Muscle of leg (tissue), 11 donors: Measurements from ENCODE around the gene TEX48. TPM values are rescaled to one million over a fixed set of nuclear protein-coding genes. Genes with fewer than 3 reads are reported as not detected.

Experiments
- DNase-seq: peaks from one replicate; pipeline ENCODE4 v3.0.0; 2013
- H3K27ac ChIP-seq: one replicate; pipeline ENCODE4 v1.5.1; 2013; ENCODE audit warnings: mild to moderate bottlenecking, low read length, control low read depth
- H3K27me3 ChIP-seq: one replicate; pipeline ENCODE4 v1.6.1; 2013; ENCODE audit warnings: low read length; ENCODE audit not compliant: control insufficient read depth, insufficient read depth
- H3K36me3 ChIP-seq: one replicate; pipeline ENCODE4 v1.6.1; 2013; ENCODE audit warnings: low read length; ENCODE audit not compliant: control insufficient read depth, insufficient read depth
- H3K4me1 ChIP-seq: one replicate; pipeline ENCODE4 v1.6.1; 2013; ENCODE audit warnings: low read length; ENCODE audit not compliant: control insufficient read depth, insufficient read depth
- H3K4me3 ChIP-seq: one replicate; pipeline ENCODE4 v1.5.1; 2013; ENCODE audit warnings: low read length, control low read depth
- H3K9me3 ChIP-seq: replicated peaks from 2 replicates; pipeline ENCODE4 v1.6.1; 2013; ENCODE audit warnings: low read depth, low read length; ENCODE audit not compliant: control insufficient read depth
- WGBS: methylation state at CpG from one replicate; pipeline ENCODE4 v1.1.5; 2013; ENCODE audit warnings: missing lambda C conversion rate; ENCODE audit not compliant: insufficient coverage; 5-methylcytosine and 5-hydroxymethylcytosine counted together
- polyA plus RNA-seq, 8 donors: library from polyadenylated mRNA; unstranded; fragments of 120-200 nt; gene quantifications; one replicate each; pipeline versions ENCODE4 v1.2.1 to v1.2.3, GENCODE V29; 2013; ENCODE audit warnings: inconsistent platforms in 1 of 8, low replicate concordance in 1 of 8; ENCODE audit not compliant: insufficient read length in 8 of 8, insufficient read depth in 1 of 8
- total RNA-seq: library from RNA; stranded (reverse); fragments of 120-200 nt; gene quantifications from one replicate; pipeline ENCODE4 v1.2.4, GENCODE V29; 2013

TEX48 gene
- total and polyA plus RNA-seq, 9 donors = not detected

DNA sequence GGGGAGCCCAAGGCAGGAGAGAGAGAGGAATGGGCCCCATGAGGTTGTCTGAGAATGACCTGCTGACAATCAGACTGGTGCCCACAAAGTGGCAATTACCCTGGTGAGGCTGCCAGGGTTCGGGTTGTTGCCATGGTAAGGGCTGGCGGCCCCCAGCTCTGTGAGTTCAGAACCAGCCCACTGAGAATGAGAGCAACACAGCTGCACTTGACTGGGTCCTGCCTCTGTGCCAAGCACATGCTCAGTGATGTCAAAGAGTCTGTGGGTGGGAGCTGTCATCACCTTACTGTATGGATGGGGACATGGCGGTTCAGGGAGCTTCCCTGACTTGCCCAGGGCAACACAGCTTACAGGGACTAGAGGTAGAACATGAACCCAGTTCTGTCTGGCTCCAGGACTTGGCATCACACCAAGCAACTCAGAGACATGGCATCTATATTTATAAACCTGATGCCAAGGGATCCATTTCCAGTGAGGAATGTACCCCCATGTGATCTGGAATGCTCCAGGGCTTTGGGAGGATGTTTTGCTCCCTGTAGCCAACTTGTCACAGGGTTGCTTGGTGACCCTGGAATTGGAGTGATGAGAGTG lies 38.2 kb upstream of the TEX48 start:
- DNase-seq = peak; percentile 53
- Histone ChIP-seq H3K4me3 (no peak overlapping the region), H3K36me3 (no peaks in the 10 kb centered on the region), H3K27me3 (peaks cover 2% of the 10 kb centered on the region), H3K27ac (no peak overlapping the region), H3K4me1 (peaks cover 27% of the 10 kb centered on the region), H3K9me3 (peaks cover 2% of the 10 kb centered on the region)
- WGBS = 88% methylated on average over 2 of the region's 3 CpGs

DNA sequence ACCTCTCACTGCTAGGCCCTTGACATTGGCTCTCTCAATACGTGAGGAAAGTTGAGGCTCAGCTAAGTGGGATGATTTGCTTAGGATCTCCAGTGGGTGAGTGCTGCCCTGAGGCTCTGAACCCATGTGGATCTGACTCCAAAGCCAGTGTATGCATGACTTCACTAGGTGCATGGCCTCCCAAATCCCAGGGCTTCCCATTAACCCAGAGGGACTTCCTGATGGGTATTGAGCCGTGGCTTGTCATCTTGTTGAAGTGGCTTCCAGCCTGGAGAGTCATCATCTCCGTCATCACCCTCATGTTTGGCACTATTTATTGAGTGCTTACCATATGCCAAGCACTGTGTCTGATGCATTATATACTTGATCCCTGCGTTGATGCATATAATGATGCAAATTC lies 37.3 kb upstream of the TEX48 start:
- 92% methylated on average over 4 of the region's 4 CpGs for WGBS
- H3K36me3 ChIP-seq = no peaks in the 10 kb centered on the region
- H3K27me3 ChIP-seq = peaks cover 2% of the 10 kb centered on the region

DNA sequence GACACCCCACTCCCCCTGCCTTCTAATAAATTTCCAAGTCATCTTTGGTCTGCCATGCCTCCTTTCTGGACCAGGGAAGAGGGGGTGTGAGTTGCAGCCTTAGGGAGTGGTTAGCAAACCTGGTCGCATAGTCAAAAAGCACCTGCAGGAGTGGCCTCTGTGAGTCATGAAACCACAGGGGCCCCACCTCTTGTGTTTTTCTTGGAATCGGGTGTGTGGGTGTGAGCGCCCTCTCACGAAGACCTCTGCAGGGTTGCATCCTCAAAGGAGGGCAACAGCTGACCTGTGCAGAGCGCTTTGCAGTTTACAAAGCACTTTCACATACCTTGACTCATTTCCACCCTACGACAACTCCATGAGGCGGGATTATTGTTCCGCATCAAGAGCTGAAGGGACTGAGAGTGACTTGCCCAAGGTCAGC lies 36.8 kb upstream of the TEX48 start:
- no peak overlapping the region for H3K27ac ChIP-seq
- WGBS = 82% methylated on average over 8 of the region's 8 CpGs
- peaks cover 2% of the 10 kb centered on the region for H3K27me3 ChIP-seq
- no peak overlapping the region for H3K4me3 ChIP-seq
- peaks cover 2% of the 10 kb centered on the region for H3K9me3 ChIP-seq
- no peaks in the 10 kb centered on the region for H3K36me3 ChIP-seq
- DNase-seq = no peak
- peaks cover 27% of the 10 kb centered on the region for H3K4me1 ChIP-seq

More for the DNA sequence above, 37.3 kb upstream of the TEX48 start:
- H3K4me1 ChIP-seq = peaks cover 27% of the 10 kb centered on the region
- DNase-seq = no peak
- H3K9me3 ChIP-seq = peaks cover 2% of the 10 kb centered on the region
- H3K4me3 ChIP-seq = no peak overlapping the region
- no peak overlapping the region for H3K27ac ChIP-seq

DNA sequence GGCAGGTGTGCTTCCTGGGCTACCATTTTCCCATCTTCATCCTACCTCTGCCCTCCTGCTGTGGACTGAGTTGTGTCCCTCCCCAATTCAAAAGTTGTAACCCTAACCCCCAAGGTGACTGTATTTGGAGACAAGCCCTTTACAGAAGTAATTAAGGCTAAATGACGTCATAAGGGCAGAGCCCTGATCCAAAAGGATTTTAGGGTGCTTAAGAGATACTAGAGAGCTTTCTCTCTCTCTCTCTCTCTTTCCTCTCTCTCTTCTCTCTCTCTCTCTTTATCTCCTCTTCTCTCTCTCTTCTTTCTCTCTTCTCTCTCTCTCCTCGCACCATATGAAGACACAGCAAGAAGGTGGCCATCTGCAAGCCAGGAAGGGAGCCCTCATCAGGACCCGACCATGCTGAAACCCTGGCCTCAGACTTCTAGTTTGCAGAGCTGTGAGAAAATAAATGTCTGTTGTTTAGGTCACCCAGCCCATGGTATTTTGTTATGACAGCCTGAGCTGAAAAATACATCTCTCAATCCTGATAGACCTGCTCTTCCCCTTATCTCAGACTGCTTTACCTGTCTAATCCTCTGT lies 36.0 kb upstream of the TEX48 start:
- Histone ChIP-seq H3K36me3 (no peaks in the 10 kb centered on the region), H3K4me3 (no peak overlapping the region), H3K4me1 (peaks cover 21% of the 10 kb centered on the region), H3K27ac (no peak overlapping the region), H3K27me3 (peaks cover 2% of the 10 kb centered on the region), H3K9me3 (peaks cover 2% of the 10 kb centered on the region)
- no peak for DNase-seq
- WGBS = 80% methylated on average over 2 of the region's 3 CpGs

GRCh38 chr9:114709636-114710035 lies 27.6 kb upstream of the TEX48 start:
- WGBS = no CpG with 5 or more reads among the region's 1 CpG
- H3K36me3 ChIP-seq = no peaks in the 10 kb centered on the region

DNA sequence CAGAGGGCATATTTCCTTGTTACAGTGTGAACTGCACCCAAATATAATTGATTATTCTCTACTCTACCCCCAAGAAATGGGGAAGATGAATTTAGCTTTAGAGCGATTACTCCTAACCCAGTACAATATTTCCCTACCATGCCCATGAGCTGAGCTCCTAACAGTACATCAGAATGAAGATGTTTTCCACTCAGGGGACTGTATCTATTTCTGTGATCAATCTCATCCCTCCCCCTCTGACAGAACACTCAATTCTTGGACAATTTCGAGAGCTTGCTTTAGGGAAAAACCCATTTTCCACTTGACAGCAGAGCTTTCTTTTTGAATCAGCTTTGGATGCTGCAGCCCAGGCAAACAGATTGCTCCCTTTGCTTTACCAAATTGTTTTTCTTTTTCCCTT lies 24.7 kb upstream of the TEX48 start:
- H3K4me3 ChIP-seq = no peak overlapping the region
- no peaks in the 10 kb centered on the region for H3K36me3 ChIP-seq
- 91% methylated on average over 1 of the region's 2 CpGs for WGBS
- no peak overlapping the region for H3K27ac ChIP-seq
- no peaks in the 10 kb centered on the region for H3K27me3 ChIP-seq
- H3K4me1 ChIP-seq = no peaks in the 10 kb centered on the region
- no peaks in the 10 kb centered on the region for H3K9me3 ChIP-seq
- no peak for DNase-seq

More at GRCh38 chr9:114709636-114710035, 27.6 kb upstream of the TEX48 start:
- Histone ChIP-seq H3K4me3 (no peak overlapping the region), H3K27me3 (no peaks in the 10 kb centered on the region), H3K27ac (no peak overlapping the region), H3K9me3 (no peaks in the 10 kb centered on the region), H3K4me1 (no peaks in the 10 kb centered on the region)
- no peak for DNase-seq

DNA sequence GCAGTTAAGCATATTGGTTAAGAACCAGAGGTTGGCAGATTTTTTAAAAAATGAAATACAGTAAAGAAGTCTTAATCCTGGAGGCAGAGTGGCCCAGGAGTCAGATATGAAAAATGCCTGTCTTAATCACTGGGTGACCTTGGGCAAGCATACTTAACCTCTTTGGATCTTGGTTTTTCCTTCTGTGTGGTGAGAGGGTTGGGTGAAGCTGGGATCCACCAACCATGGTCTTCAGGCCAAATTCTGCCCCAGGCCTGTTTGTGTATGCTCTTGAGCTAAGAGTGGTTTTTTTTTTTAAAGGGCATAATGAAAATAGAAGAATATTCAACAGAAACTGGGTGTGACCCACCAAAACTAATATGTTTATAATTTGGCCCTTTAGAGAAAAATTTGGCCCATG lies 20.0 kb upstream of the TEX48 start:
- Histone ChIP-seq H3K9me3 (no peaks in the 10 kb centered on the region), H3K4me1 (no peaks in the 10 kb centered on the region), H3K27me3 (no peaks in the 10 kb centered on the region), H3K36me3 (no peaks in the 10 kb centered on the region), H3K4me3 (no peak overlapping the region), H3K27ac (no peak overlapping the region)
- no peak for DNase-seq

DNA sequence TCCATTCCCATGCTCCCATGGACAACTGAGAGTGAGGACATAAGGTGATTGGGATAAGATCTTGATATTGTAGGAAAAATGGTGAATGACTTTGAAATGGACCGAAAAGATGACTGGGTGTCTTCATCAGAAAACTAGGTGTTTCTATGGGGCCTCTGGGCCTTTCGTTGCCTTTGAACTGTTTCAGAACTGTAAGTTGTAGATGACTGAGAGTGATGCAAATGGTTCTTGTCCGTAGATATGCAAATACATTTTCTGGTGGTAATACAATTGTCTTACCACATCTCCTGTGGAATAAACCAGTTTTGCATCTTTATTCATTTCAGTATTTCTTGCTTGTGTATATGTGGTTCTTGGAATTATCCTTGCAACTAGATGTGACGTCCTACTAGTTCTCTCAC lies 16.0 kb upstream of the TEX48 start:
- WGBS = 90% methylated on average over 2 of the region's 4 CpGs
- Histone ChIP-seq H3K27me3 (no peaks in the 10 kb centered on the region), H3K4me3 (no peak overlapping the region), H3K27ac (no peak overlapping the region), H3K4me1 (no peaks in the 10 kb centered on the region), H3K9me3 (no peaks in the 10 kb centered on the region), H3K36me3 (no peaks in the 10 kb centered on the region)
- DNase-seq = no peak

DNA sequence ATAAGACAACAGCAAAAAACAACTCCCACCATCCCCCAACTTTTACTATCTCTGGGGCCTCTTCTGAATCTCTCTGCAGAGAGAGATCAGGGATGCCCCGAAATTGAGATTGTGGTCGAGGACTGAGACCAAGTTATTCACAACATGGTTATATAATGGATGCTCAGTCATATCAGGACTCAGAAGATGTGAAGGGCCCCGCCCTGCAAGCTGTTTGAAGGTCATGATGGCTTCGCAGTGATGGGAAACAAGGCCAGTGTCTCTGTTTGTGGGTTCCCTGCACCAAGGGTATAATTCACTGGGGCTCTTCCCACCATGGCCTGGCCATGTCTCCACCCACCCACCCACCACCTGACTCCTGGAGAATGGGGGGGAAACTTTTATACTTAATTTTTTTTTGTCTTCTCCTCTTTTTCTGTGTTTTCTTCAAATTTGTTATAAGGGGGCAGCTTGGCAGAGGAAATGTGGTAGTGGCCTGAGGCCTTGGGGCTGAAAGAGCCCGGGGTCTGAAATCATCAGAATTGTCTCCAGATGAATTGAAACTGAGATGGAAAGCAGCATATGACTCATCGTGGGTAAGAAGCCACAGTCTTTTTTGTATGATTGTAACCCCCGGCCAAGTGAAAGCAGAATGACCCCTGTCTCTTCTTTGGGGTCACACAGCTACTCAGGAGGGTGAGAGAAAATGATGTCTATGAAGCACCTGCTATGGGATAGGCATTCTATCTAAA lies 15.0 kb upstream of the TEX48 start:
- H3K4me3 ChIP-seq = no peak overlapping the region
- no peaks in the 10 kb centered on the region for H3K36me3 ChIP-seq
- H3K27me3 ChIP-seq = no peaks in the 10 kb centered on the region
- no peak overlapping the region for H3K27ac ChIP-seq
- H3K4me1 ChIP-seq = no peaks in the 10 kb centered on the region
- WGBS = 77% methylated on average over 2 of the region's 7 CpGs
- H3K9me3 ChIP-seq = no peaks in the 10 kb centered on the region
- DNase-seq = no peak

DNA sequence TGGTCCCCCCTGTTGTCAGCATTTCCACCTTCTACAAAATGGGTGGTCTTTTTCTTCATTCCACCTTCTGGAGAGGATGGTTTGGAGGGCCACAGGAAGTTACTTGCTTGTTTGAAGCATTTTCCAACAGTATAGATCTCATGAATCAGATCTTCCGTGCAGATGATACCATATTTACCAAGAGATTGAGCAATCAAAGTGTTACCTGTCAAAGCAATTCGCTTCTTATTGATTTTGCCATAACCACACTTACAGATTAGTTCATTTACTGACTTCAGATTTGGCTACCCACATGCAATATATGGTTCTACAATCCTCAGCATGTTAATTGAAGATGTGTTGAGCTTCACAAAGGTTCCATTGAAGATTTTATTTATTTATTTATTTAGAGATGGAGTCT lies 14.0 kb upstream of the TEX48 start:
- H3K36me3 ChIP-seq = no peaks in the 10 kb centered on the region
- H3K27ac ChIP-seq = no peak overlapping the region
- H3K27me3 ChIP-seq = no peaks in the 10 kb centered on the region
- WGBS = 88% methylated on average over 1 of the region's 2 CpGs
- no peak overlapping the region for H3K4me3 ChIP-seq
- DNase-seq = no peak
- H3K9me3 ChIP-seq = no peaks in the 10 kb centered on the region
- H3K4me1 ChIP-seq = no peaks in the 10 kb centered on the region
